ENCODE data around the gene HCRT. TPM values are rescaled to one million over a fixed set of nuclear protein-coding genes. Genes with fewer than 3 reads are reported as not detected.
"Not testable (repeated sequence)": the region's sequence is repeated elsewhere in the genome, so short reads cannot be mapped to it uniquely, and the experiment has no call there.

HCRT gene
- total RNA-seq, 1 experiment from 2014 or later: not detected

- no peak for DNase-seq (ENCODE audit: low read depth)
- in situ Hi-C loops (cut with HindIII; ENCODE audit: low pct_unique_long_range_greater_than_20kb, low sequenced_read_pairs): no loop called here
These were observed 22.1 kb downstream of the HCRT start for GRCh38 chr17:42163113-42163512.

DNA sequence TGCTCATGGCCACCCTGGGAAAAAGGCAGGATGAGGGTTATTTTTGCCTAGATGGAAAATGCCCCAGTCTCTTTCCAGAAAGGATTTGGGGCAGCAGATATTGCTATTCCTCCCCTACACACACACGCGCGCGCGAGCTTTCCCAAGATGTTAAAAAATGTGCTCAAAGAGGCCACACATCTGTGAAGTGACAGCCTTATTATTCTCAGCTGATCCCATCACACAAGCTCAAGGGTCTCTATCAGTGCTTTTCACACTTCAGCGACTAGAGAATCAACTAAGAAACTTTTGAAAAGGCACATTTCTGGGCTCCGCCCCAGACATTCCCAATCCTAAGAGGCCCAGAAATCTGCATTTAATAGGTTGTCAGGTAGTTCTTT lies 24.7 kb downstream of the HCRT start:
- no peak for DNase-seq (ENCODE audit: low read depth)
- in situ Hi-C loops (cut with HindIII; ENCODE audit: low pct_unique_long_range_greater_than_20kb, low sequenced_read_pairs): no loop called here

- no peak for DNase-seq (ENCODE audit: low read depth)
- in situ Hi-C loops (cut with HindIII; ENCODE audit: low pct_unique_long_range_greater_than_20kb, low sequenced_read_pairs): no loop called here
These were observed 25.3 kb downstream of the HCRT start for GRCh38 chr17:42159796-42160530.

- in situ Hi-C loops (cut with HindIII; ENCODE audit: low pct_unique_long_range_greater_than_20kb, low sequenced_read_pairs): no loop called here
- DNase-seq (ENCODE audit: low read depth): no peak
These were observed 29.6 kb downstream of the HCRT start for GRCh38 chr17:42155614-42156045.

- DNase-seq (ENCODE audit: low read depth): peak; percentile 14
These were observed 31.1 kb downstream of the HCRT start for GRCh38 chr17:42153919-42154742.

DNA sequence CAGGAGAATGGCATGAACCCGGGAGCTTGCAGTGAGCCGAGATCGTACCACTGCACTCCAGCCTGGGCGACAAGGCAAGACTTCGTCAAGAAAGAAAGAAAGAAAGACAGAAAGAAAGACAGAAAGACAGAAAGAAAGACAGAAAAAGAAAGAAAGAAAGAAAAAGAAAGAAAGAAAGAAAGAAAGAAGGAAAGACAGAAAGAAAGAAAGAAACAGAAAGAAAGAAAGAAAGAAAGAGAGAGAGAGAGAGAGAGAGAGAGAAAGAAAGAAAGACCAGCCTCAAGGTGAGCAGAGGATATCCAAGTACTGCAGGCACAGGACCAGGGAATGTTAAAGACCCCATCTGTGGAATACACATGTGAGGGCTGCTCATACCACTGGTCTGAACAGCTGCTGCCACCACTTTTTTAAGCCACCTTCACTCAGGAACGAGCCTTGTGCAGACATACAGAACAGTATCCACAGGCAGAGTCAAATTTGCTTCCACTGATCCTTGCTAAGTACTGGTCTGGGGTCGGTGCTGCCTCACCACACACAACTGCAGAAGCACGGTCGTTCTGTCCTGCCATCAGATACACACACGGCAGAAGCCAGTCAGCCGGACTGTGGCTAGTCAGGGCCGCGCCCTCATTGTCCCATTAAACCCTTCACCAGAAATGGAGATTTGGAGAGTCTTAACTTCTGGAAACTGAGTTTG lies 38.2 kb downstream of the HCRT start:
- in situ Hi-C loops (cut with HindIII; ENCODE audit: low pct_unique_long_range_greater_than_20kb, low sequenced_read_pairs): no loop called here
- no peak for DNase-seq (ENCODE audit: low read depth)

More at GRCh38 chr17:42153919-42154742, 31.1 kb downstream of the HCRT start:
- in situ Hi-C loops (cut with HindIII; ENCODE audit: low pct_unique_long_range_greater_than_20kb, low sequenced_read_pairs): no loop called here

DNA sequence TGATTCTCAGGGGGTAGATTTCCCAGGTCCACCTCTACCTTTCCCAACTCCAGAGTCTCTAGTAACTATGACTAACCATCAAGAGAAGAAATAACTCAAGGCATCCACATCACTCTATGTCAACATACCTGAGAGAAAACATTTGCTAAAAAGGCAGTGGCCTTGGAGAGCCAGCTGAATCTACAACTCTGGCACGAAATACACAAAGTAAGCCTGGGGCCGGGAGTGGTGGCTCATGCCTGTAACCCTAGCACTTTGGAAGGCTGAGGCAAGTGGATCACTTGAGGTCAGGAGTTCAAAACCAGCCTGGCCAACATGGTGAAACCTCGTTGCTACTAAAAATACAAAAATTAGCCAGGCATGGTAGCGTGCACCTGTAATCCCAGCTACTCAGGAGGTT lies 42.1 kb downstream of the HCRT start:
- DNase-seq (ENCODE audit: low read depth); in situ Hi-C loops (cut with HindIII; ENCODE audit: low pct_unique_long_range_greater_than_20kb, low sequenced_read_pairs): not testable (repeated sequence)

GRCh38 chr17:42142371-42142896 lies 42.8 kb downstream of the HCRT start:
- in situ Hi-C loops (cut with HindIII; ENCODE audit: low pct_unique_long_range_greater_than_20kb, low sequenced_read_pairs): no loop called here
- no peak for DNase-seq (ENCODE audit: low read depth)

- in situ Hi-C loops (cut with HindIII; ENCODE audit: low pct_unique_long_range_greater_than_20kb, low sequenced_read_pairs): no loop called here
- DNase-seq (ENCODE audit: low read depth): no peak
These were observed 43.9 kb downstream of the HCRT start for GRCh38 chr17:42141382-42141781.

GRCh38 chr17:42140690-42141089 lies 44.6 kb downstream of the HCRT start:
- DNase-seq (ENCODE audit: low read depth); in situ Hi-C loops (cut with HindIII; ENCODE audit: low pct_unique_long_range_greater_than_20kb, low sequenced_read_pairs): not testable (repeated sequence)

GRCh38 chr17:42138749-42139492 lies 46.3 kb downstream of the HCRT start:
- in situ Hi-C loops (cut with HindIII; ENCODE audit: low pct_unique_long_range_greater_than_20kb, low sequenced_read_pairs): no loop called here

DNA sequence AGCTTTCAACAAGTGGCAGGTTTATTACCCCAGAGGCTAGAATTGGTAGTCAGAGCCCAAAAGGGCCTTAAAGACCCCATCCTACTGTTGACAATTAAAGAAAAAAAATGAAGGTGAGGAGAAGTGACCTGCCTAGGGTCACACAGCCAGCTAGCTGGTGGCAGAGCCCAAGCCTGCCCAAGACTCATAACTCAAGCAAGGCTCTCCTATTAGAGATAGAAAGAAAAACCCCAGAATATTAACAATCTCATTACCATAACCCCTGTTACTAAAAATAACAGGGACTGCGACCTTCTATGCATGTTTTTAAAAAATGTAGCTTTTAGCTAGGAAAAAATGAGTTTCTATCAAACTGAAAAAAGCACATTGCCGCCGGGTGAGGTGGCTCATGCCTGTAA lies 48.6 kb downstream of the HCRT start:
- DNase-seq (ENCODE audit: low read depth): no peak
- in situ Hi-C loops (cut with HindIII; ENCODE audit: low pct_unique_long_range_greater_than_20kb, low sequenced_read_pairs): no loop called here

More at GRCh38 chr17:42138749-42139492, 46.3 kb downstream of the HCRT start:
- DNase-seq (ENCODE audit: low read depth): no peak

DNA sequence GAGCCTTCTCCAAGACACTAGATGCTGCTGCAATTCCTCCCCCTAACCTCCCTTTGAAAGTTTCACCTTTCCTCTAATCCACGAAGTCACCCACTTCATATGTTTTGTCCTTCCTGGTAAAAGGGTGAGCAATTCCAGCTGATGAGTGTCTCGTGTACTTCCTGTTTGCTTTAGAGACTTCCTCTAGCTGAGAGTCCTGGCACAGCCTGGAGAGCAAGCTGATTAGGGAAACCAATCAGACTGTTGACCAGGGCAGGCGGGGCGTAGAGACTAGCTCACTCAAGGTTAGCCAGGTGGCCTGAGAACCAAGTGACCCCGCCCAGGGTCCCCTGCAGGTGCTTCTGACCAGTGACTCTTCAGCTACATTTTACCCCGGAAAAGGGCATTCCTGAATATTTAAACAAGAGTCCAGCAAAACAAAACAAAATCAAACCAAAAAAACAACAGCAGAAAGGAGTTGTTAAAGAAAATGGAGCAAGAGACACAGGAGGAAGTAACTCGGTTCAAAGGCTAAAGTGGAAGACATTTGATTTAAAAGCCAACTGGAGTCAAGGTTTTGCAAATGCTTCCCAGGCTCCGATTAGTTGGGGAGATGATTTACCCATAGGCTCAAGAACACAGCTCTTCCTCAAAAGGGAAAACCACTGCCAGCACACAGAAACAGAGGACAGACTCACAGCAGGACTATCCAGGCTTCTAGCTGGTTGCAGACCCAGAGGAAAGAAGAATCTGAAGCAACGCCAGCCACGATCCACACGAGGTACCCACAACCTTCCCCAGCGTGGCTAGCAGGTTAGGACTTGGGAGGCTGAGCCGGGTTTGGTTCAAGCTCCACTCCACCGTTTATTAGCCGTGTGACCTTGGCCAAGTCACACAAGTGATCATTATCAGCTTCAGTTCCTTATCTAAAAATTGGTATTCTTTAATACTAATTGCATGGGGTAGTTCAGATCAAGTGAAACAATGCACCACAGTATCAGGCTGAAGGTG lies 49.3 kb downstream of the HCRT start:
- DNase-seq (ENCODE audit: low read depth): peak; percentile 54
- in situ Hi-C loops (cut with HindIII; ENCODE audit: low pct_unique_long_range_greater_than_20kb, low sequenced_read_pairs): no loop called here

GRCh38 chr17:42135151-42135550 lies 50.1 kb downstream of the HCRT start:
- DNase-seq (ENCODE audit: low read depth): no peak
- in situ Hi-C loops (cut with HindIII; ENCODE audit: low pct_unique_long_range_greater_than_20kb, low sequenced_read_pairs): no loop called here

Data from Caki2 (cell line).